ENCODE data around the gene LSR.

The LSR gene

DNA sequence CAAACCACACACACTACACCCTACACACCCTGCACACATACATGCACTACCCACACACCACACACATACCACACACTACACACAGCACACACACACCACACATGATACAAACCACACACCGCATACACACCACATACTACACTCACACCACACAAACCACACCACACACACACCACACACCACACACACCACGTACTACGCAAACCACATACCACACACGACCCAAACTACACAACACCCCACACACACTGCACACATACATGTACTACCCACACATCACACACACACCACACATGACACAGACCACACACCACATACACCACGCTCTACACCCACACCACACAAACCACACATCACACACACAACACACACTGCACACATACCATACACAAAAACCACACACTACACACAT, 49.8 kb downstream of the LSR start:
- no peak for DNase-seq

DNA sequence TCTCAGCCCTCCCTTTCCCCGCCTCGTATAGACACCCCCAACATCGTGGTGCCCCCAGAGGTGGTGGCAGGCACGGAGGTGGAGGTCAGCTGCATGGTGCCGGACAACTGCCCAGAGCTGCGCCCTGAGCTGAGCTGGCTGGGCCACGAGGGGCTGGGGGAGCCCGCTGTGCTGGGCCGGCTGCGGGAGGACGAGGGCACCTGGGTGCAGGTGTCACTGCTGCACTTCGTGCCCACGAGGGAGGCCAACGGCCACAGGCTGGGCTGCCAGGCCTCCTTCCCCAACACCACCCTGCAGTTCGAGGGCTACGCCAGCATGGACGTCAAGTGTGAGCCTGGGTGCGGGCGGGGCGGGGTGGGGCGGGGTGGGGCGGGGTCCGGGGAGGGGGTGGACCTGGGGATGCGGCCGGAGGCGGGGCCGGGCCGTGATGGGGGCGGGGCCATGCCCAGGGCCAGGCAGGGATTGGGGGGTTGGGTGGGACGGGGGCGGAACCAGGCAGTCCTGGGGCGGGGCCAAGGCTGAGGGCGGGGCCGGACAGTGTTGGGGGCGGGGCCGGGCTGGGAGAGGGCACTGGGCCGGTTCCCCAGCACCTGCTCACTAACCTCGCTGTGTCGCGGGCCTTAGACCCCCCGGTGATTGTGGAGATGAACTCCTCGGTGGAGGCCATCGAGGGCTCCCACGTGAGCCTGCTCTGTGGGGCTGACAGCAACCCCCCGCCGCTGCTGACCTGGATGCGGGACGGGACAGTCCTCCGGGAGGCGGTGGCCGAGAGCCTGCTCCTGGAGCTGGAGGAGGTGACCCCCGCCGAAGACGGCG, 50.9 kb downstream of the LSR start:
- DNase-seq: peak in 44 of 56 donors; percentile 17 to 82 (median 54)

DNA sequence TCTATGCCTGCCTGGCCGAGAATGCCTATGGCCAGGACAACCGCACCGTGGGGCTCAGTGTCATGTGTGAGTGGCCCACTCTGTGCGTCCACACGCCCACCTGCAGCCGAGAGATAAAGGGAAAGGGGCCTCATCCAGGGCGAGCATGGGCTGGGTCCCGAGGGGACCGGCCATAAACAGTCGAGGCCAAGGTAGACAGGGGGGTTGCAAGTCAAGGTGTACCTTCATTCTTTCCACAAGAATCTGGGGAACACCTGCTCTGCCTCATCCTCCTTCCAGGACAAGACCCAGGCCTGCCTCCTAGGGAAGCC, 51.5 kb downstream of the LSR start:
- no peak for DNase-seq

DNA sequence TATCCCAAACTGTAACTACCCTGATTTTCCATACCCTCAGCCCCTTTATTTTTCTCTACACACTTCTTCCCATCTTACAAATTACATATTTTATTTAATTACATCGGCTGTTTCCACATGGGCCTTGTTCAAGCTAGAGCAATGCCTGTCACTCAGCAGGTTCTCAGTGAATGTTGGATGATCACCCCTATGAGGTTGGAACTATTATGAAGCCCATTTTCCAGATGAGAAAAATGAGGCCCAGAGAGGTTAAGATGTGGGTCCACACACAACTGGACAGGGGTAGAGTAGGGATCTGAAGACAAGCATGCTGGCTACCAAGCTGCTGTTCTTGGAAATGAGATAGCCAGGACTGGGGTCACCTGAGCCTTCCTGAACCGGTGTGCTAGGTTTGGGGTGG, 53.2 kb downstream of the LSR start:
- DNase-seq: no peak

DNA sequence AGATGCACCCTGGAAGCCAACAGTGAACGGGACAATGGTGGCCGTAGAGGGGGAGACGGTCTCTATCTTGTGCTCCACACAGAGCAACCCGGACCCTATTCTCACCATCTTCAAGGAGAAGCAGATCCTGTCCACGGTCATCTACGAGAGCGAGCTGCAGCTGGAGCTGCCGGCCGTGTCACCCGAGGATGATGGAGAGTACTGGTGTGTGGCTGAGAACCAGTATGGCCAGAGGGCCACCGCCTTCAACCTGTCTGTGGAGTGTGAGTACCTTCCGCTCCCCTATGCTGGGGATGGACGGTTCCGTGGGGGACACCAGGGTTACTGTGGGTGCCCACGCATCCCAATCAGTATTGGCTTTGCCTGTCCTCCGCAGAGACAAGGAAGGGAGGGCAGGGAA, 53.6 kb downstream of the LSR start:
- DNase-seq: no peak

DNA sequence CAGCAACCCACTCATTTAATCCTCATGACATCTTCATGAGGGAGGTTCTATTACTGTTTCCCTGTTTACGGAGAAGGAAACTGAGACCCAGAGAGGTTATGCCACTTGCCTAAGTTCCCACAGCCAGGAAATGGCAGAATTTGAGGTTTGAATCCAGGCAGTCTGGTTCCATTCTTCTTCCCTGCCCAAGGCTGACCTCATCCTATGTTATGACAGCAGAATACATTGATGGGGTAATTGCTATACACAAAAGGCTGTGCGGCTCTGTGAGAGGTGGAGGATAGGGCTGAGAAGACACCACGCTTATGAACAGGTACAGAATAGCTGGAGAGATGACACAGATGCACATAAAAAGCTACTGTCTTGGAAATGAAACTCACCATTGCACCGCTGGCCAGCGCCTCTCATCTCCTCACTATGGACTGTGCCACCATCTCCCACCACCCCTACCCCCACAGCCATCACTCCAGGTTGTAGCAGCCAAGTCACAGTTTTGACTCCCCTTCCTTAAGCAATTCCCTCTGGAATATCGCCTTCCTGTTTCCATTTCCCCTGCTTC, 54.6 kb downstream of the LSR start:
- DNase-seq: no peak

DNA sequence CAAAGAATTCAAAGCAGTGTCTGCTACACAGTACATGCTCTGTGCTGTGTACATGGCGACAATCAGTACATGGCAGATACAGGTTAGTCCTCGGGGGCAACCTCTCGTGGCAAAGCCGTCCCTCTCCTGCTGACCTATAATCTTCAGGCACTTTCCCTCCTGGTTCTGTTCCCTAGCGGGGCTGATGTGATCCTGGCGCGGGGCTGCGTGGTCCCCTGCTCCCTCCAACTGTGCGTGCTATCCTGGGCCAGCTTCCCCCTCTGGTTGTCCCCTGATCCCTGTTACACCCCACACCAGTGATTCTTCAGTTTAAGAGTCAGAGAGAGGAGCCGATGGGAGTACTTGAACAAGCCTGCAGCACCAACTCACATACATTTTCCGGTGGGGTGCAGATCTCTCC, 55.2 kb downstream of the LSR start:
- no peak for DNase-seq

DNA sequence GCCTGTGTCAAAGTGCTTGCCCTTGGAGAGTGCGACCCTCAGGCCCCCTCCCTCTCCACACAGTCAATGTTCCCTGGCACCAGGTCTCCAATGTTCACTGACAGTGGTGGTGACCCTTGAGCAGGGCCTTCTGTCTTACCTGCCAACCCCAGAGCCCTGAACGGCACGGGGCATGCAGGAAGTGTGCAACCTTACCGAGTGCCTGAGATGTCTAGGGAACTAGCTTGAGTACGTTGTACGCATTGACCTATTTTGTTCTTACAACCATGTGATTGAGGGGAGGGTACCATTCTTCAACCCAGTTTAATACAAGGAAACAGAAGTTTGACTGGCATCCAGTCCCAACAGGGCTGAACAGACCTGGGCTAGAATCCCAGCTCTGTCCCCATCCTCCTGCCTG, 56.4 kb downstream of the LSR start:
- no peak for DNase-seq

DNA sequence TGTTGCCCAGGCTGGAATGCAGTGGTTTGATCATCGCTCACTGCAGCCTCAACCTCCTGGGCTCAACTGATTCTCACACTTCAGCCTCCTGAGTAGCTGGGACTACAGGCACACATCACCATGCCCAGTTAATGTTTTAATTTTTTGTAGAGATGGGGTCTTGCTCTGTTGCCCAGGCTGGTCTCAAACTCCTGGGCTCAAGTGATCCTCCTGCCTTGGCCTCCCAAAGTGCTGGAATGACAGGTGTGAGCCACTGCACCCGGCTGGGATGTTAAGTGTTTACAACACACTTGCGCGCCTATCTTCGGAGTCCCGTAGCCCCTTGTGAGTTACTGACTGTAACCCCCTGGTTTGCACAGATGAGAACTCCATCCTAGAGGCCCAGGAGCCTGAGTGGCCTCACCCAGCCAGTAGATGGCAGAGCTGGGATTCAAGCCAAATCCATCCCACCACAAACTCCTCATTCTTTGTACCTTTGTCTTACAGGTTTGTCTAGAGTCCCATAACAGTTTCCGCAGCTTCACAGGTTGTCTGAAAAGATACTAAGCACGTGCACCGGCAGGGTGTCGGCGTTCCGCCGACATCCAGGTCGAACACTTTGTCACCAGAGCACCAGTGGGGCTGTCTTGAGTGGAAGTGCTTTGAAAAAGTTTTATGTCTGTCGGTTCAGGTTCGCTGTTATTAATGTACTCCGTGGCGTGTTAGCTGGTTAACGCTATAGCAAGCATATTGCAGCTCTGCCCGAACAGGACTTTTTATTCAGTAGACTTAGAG, 57.9 kb downstream of the LSR start:
- no peak for DNase-seq

- DNase-seq: no peak
These were observed 59.1 kb downstream of the LSR start for GRCh38 chr19:35307931-35308330.

DNA sequence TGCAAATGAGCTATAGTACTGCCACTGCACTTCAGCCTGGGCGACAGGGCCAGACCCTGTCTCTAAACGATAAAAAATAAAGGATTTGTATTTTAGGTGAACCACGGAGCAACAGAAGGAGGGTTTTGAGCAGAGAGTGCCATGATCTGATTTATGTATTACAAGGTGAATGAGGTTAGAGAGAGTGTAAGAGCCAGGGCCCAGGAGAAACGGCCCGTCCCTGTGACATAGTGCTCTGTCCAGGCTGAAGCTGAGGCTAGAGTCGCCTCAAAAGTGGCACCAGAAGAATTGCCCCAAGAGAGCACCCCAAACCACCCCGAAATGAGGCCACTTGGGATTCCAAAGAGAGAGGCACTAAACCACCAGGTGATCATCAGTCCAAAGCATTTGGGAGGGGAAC, 60.1 kb downstream of the LSR start:
- DNase-seq: no peak

GRCh38 chr19:35309481-35310279, 60.9 kb downstream of the LSR start:
- no peak for DNase-seq

- no peak for DNase-seq
These were observed 61.5 kb downstream of the LSR start for GRCh38 chr19:35310331-35310730.

GRCh38 chr19:35310811-35311465, 62.1 kb downstream of the LSR start:
- DNase-seq: no peak

DNA sequence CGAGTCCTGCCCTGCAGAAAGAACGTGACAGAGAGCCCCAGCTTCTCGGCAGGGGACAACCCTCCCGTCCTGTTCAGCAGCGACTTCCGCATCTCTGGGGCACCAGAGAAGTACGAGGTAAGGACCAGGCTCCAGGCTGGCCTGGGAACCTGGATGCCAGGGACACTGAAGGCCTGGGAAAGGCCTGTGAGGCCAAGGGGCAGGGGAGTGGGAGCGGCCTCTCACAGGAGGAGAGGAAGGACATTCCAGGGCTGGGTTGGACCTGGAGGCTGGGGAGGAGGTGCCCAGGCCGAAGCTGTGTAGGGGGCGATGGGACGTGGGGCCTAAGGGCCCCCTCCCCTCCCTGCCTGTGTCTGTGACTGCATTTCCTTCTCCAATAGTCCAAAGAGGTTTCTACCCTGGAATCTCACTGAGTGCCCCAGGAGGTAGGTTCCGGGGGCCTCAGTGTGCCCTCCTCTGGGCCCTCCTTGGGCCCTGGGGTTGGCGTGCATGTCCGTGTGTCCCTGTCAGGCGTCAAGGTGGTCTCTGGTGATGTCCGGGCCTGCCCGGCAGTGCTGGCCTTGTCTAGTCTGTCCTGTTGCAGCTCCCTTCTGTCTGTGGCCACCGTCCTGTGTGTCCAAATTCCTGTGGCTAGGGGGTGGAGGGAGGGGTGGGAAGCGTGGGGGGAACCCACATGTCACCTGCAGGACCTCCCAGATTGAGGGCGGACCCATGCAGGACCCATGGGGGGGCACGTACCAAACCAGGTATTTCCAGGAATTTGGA, 63.3 kb downstream of the LSR start:
- DNase-seq: no peak

DNA sequence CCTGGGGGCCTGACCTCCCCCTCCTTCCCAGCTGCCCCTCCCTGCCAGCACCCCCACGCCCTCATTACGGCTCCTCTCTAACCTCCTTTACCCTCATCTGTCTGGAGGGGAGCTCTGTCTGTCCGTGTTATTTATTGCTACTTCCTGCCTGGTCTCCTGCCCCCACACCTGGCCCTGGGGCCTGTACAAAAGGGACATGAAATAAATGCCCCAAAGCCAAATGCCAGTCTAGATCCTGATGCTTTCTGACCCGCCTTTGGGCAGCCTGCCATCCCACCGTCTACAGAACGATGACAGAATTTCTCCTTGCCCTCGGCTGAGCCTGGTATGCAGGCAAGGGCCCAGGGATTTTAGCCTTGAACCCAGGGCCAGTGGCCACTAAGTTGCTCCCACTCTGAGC, 64.8 kb downstream of the LSR start:
- no peak for DNase-seq

DNA sequence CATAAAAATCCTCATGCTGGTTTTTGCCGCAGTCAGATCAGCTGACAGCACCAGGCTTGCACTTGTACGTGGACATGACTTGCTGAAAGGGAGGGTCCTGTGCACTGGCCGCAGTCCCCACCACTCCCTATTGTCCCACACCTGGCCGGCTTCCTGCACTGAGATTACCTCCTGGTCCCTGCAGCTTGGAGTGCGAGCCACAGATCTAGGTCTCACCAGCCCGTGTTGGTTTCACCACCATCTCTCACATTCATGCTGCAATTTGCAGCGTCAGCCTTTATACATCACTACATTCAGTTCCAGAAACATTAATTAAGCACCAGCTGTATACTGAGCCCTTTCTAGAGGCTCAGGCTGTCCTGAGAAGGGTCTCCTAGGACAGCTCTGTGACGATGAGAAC, 65.2 kb downstream of the LSR start:
- no peak for DNase-seq

DNA sequence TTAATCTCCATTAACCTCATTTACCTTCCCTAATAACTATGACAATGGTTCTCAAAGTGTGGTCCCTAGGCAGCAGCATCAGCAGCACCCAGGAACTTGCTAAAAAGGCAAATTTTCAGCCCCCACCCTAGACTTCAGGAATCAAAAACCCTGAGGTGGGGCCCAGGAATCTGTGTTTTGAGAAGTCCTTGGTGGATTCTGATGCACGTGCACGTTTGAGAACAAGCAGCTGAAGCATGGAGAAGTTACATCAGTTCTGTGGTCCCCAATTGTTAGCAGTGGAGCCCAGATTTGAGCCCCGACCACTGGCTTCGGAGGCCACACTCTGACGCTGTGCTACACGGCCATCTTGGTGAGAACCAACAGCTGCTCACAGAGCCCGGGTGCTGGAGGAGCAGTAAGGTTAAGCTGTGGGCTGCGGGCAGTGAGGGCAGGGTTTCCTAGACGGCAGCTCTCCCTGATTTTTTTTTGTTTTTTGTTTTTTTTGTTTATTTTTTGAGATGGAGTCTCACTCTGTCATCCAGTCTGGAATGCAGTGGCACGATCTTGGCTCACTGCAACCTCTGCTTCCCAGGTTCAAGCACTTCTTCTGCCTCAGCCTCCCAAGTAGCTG, 66.2 kb downstream of the LSR start:
- DNase-seq: no peak

DNA sequence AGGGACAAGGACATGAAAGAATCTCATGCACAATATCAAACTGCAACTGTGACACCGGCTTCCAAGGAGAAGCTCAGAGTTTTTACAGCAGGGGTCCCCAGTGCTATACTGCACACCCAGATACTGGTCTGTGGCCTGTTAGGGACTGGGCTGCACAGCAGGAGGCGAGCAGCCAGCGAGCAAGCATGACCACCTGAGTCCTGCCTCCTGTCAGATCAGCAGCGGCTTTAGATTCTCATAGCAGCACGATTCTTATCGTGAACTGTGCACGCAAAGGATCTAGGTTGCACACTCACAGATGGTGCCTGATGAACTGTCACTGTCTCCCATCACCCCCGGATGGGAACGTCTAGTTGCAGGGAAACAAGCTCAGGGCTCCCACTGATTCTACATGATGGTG, 67.1 kb downstream of the LSR start:
- no peak for DNase-seq

GRCh38 chr19:35316560-35316959, 67.8 kb downstream of the LSR start:
- DNase-seq: no peak
